Choroid plexus epithelial cell (primary cell): ENCODE data around the gene GHRH.

Source experiments
- DNase-seq: peaks from one replicate; pipeline ENCODE4 v3.0.0-alpha.2; 2010; ENCODE audit warnings: low read depth
- H3K4me3 ChIP-seq: 2 replicates; pipeline ENCODE4 v1.5.1; 2011; ENCODE audit warnings: low read depth, mild to moderate bottlenecking, control low read depth, low read length, moderate library complexity
- CTCF ChIP-seq: conservative IDR thresholded peaks from 2 replicates; pipeline ENCODE4 v1.5.1; 2011; ENCODE audit warnings: low read depth, mild to moderate bottlenecking, control low read depth, inconsistent platforms, low read length, moderate library complexity

Gene GHRH

GRCh38 chr20:37247547-37247946, 14.1 kb downstream of the GHRH start:
- H3K4me3 ChIP-seq = no peak overlapping the region
- DNase-seq = no peak
- TF ChIP-seq CTCF = no peak

GRCh38 chr20:37246736-37247135, 14.9 kb downstream of the GHRH start:
- DNase-seq = no peak
- H3K4me3 ChIP-seq = no peak overlapping the region
- TF ChIP-seq CTCF = no peak

GRCh38 chr20:37245216-37246150, 16.1 kb downstream of the GHRH start:
- no peak for TF ChIP-seq CTCF
- no peak for DNase-seq
- H3K4me3 ChIP-seq = no peak overlapping the region

- H3K4me3 ChIP-seq = no peak overlapping the region
- TF ChIP-seq CTCF = no peak
- DNase-seq = no peak
These were observed 17.0 kb downstream of the GHRH start for GRCh38 chr20:37244572-37244957.

GRCh38 chr20:37243937-37244571, 17.6 kb downstream of the GHRH start:
- peak; percentile 20 for DNase-seq
- no peak overlapping the region for H3K4me3 ChIP-seq
- TF ChIP-seq CTCF = no peak

- H3K4me3 ChIP-seq = no peak overlapping the region
- peak; percentile 7 for DNase-seq
- peak; percentile 44 for TF ChIP-seq CTCF
These were observed 18.3 kb downstream of the GHRH start for GRCh38 chr20:37243076-37243936.
